OCI-LY7 (cell line): ENCODE data around the gene ADARB2. TPM values are rescaled to one million over a fixed set of nuclear protein-coding genes. Genes with fewer than 3 reads are reported as not detected.

Experiments
- BruUV-seq: library from RNA; stranded (reverse); fragments of 400-500 nt; replicated peaks from 2 replicates; lab custom pipeline; 2021; lab: Mats Ljungman, UMichigan
- CTCF ChIA-PET: fragments of 300-600 bp; sonication (Branson Sonifier 250); formaldehyde crosslinking; loops from one replicate; lab custom pipeline; 2022; ENCODE audit warnings: antibody characterized with exemption; ENCODE audit not compliant: unreplicated experiment; lab: Charles Lee
- POLR2A ChIA-PET: fragments of 300-600 bp; sonication (Branson Sonifier 250); formaldehyde crosslinking; loops from one replicate; lab custom pipeline; 2022; ENCODE audit warnings: antibody characterized with exemption; lab: Charles Lee
- DNase-seq: peaks from one replicate; pipeline ENCODE4 v3.0.0-alpha.2; 2015; ENCODE audit warnings: low spot score
- H2AFZ ChIP-seq: fragments of 200-600 bp; sonication (generic), shearing (Covaris generic); 2 replicates; pipeline ENCODE4 v1.6.1; 2014; ENCODE audit warnings: mild to moderate bottlenecking, antibody characterized with exemption, low read length, moderate library complexity
- H3K27ac ChIP-seq: fragments of 200-600 bp; sonication (generic); 2 replicates; pipeline ENCODE4 v1.5.1; 2014; ENCODE audit warnings: mixed run types, low read depth, mild to moderate bottlenecking, moderate library complexity, low read length, inconsistent platforms; ENCODE audit not compliant: poor library complexity, severe bottlenecking
- H3K36me3 ChIP-seq: fragments of 200-600 bp; sonication (generic); 2 replicates; pipeline ENCODE4 v1.6.1; 2014; ENCODE audit warnings: mild to moderate bottlenecking, antibody characterized with exemption, low read length, moderate library complexity, mixed read lengths; ENCODE audit not compliant: insufficient read depth
- H3K4me1 ChIP-seq: fragments of 200-600 bp; sonication (generic); 2 replicates; pipeline ENCODE4 v1.5.1; 2014; ENCODE audit warnings: mild to moderate bottlenecking, low read length; ENCODE audit not compliant: insufficient read depth, poor library complexity, severe bottlenecking
- H3K4me2 ChIP-seq: fragments of 200-600 bp; sonication (generic); 2 replicates; pipeline ENCODE4 v1.6.1; 2014; ENCODE audit warnings: mild to moderate bottlenecking, low read length
- H3K4me3 ChIP-seq: fragments of 200-600 bp; sonication (generic); 2 replicates; pipeline ENCODE4 v1.5.1; 2014; ENCODE audit warnings: mild to moderate bottlenecking, low read depth, low read length; ENCODE audit not compliant: poor library complexity, severe bottlenecking
- H3K79me2 ChIP-seq: fragments of 200-600 bp; sonication (generic); 2 replicates; pipeline ENCODE4 v1.6.1; 2016; ENCODE audit warnings: low read depth, mild to moderate bottlenecking, low read length, moderate library complexity, mixed read lengths; ENCODE audit not compliant: insufficient read depth
- H3K9me2 ChIP-seq: fragments of 200-600 bp; sonication (generic); 2 replicates; pipeline ENCODE4 v1.6.1; 2016; ENCODE audit warnings: mild to moderate bottlenecking, low read length, mixed read lengths; ENCODE audit not compliant: insufficient read depth
- H3K9me3 ChIP-seq: fragments of 200-600 bp; sonication (generic); 2 replicates; pipeline ENCODE4 v1.6.1; 2014; ENCODE audit warnings: mild to moderate bottlenecking, mixed run types, low read length, mixed read lengths
- H4K20me1 ChIP-seq: fragments of 200-600 bp; sonication (generic); 2 replicates; pipeline ENCODE4 v1.6.1; 2014; ENCODE audit warnings: mild to moderate bottlenecking, antibody characterized with exemption, low read length, moderate library complexity, mixed read lengths; ENCODE audit not compliant: insufficient read depth
- CTCF ChIP-seq: fragments of 200-600 bp; sonication (generic); conservative IDR thresholded peaks from 2 replicates; pipeline ENCODE4 v1.5.1; 2014; ENCODE audit warnings: mild to moderate bottlenecking, antibody characterized with exemption, low read length, moderate library complexity, mixed read lengths
- EZH2phosphoT487 ChIP-seq: fragments of 200-600 bp; sonication (generic); IDR thresholded peaks from 2 replicates; pipeline ENCODE4 v1.6.1; 2018; ENCODE audit warnings: low read depth, borderline replicate concordance, mild to moderate bottlenecking, mixed run types, antibody characterized with exemption, low read length, moderate library complexity, mixed read lengths
- intact Hi-C: fragments of 100-400 bp; cut with micrococcal nuclease; formaldehyde crosslinking; loops from one replicate; pipeline ENCODE4 v1.10.0; 2022; ENCODE audit not compliant: unreplicated experiment
- total RNA-seq, 2 experiments: library from RNA; depleted of rRNA in 1 of 2; stranded (reverse); fragments of >200 nt in 1 of 2; shearing (Covaris generic) in 1 of 2; gene quantifications; 2 replicates each; pipeline ENCODE4 v1.2.3, GENCODE V29; 2014 to 2022

Gene ADARB2
- total RNA-seq, 2 experiments from 2014 or later: 0.03 TPM; not detected in 1

GRCh38 chr10:1174022-1174421 lies 563.3 kb downstream of the ADARB2 start:
- no peak overlapping the region for H3K27ac ChIP-seq
- no peaks in the 10 kb centered on the region for H3K9me2 ChIP-seq
- H3K4me3 ChIP-seq: no peak overlapping the region
- CTCF ChIA-PET: no interaction called here
- no peaks in the 10 kb centered on the region for H3K4me1 ChIP-seq
- TF ChIP-seq EZH2phosphoT487: no peak
- no peak for TF ChIP-seq CTCF
- BruUV-seq: no TSS peak
- no peak overlapping the region for H3K4me2 ChIP-seq
- no peak overlapping the region for H2AFZ ChIP-seq
- DNase-seq: no peak
- no peaks in the 10 kb centered on the region for H3K9me3 ChIP-seq
- POLR2A ChIA-PET: no interaction called here
- intact Hi-C loops: no loop called here
- no peaks in the 10 kb centered on the region for H3K36me3 ChIP-seq
- no peaks in the 10 kb centered on the region for H4K20me1 ChIP-seq
- H3K79me2 ChIP-seq: no peaks in the 10 kb centered on the region

GRCh38 chr10:1173091-1173490 lies 564.2 kb downstream of the ADARB2 start:
- intact Hi-C loops: no loop called here
- ChIA-PET CTCF (no interaction called here), POLR2A (no interaction called here)
- Histone ChIP-seq H4K20me1 (no peaks in the 10 kb centered on the region), H3K4me2 (no peak overlapping the region), H3K4me3 (no peak overlapping the region), H3K27ac (no peak overlapping the region), H3K9me2 (no peaks in the 10 kb centered on the region), H3K9me3 (no peaks in the 10 kb centered on the region), H3K79me2 (no peaks in the 10 kb centered on the region), H3K4me1 (no peaks in the 10 kb centered on the region), H3K36me3 (no peaks in the 10 kb centered on the region), H2AFZ (no peak overlapping the region)
- BruUV-seq: no TSS peak
- no peak for DNase-seq
- TF ChIP-seq EZH2phosphoT487 (no peak), CTCF (no peak)

GRCh38 chr10:1172256-1172984 lies 564.9 kb downstream of the ADARB2 start:
- intact Hi-C loops: no loop called here
- no peak for TF ChIP-seq CTCF
- no peak for TF ChIP-seq EZH2phosphoT487

More at GRCh38 chr10:1172256-1172984, 564.9 kb downstream of the ADARB2 start:
- Histone ChIP-seq H3K4me1 (no peaks in the 10 kb centered on the region), H3K9me3 (no peaks in the 10 kb centered on the region), H3K4me3 (no peak overlapping the region), H3K79me2 (no peaks in the 10 kb centered on the region), H3K27ac (no peak overlapping the region), H2AFZ (no peak overlapping the region), H3K36me3 (no peaks in the 10 kb centered on the region), H3K9me2 (no peaks in the 10 kb centered on the region), H3K4me2 (no peak overlapping the region), H4K20me1 (no peaks in the 10 kb centered on the region)
- ChIA-PET CTCF (no interaction called here), POLR2A (no interaction called here)
- no peak for DNase-seq
- no TSS peak for BruUV-seq
